Neuron (in vitro differentiated cells): ENCODE data around the gene HLA-DQB1.
"Not testable (repeated sequence)": the region's sequence is repeated elsewhere in the genome, so short reads cannot be mapped to it uniquely, and the experiment has no call there.

Experiments used
- H2AFZ ChIP-seq: one replicate; pipeline ENCODE4 v1.6.1; 2013; ENCODE audit warnings: low read depth, mild to moderate bottlenecking, inconsistent platforms, low read length, moderate library complexity
- H3K27me3 ChIP-seq: one replicate; pipeline ENCODE4 v1.6.1; 2013; ENCODE audit warnings: low read length; ENCODE audit not compliant: insufficient read depth
- H3K36me3 ChIP-seq: one replicate; pipeline ENCODE4 v1.6.1; 2013; ENCODE audit warnings: low read length; ENCODE audit not compliant: insufficient read depth
- H3K4me1 ChIP-seq: one replicate; pipeline ENCODE4 v1.6.1; 2013; ENCODE audit warnings: low read length; ENCODE audit not compliant: insufficient read depth
- H3K4me3 ChIP-seq: 2 replicates; pipeline ENCODE4 v1.5.1; 2013; ENCODE audit warnings: mild to moderate bottlenecking, low read length, moderate library complexity
- H3K9me3 ChIP-seq: one replicate; pipeline ENCODE4 v1.6.1; 2013; ENCODE audit warnings: low read length

Gene HLA-DQB1

GRCh38 chr6:32666420-32667300 is at the start of gene HLA-DQB1:
HLA-DQB1 (minus strand) TSS chr6:32666657; CDS start chr6:32666607, 50 bp downstream.
- H3K4me3 ChIP-seq, result no peak within 1 kb of the TSS
- peaks cover 43% of the 10 kb centered on the region for H3K27me3 ChIP-seq
- H2AFZ ChIP-seq, result no peak within 1 kb of the TSS
- H3K9me3 ChIP-seq, result no peaks in the 10 kb centered on the region
- H3K36me3 ChIP-seq, result no peaks in the 10 kb centered on the region
- no peaks in the 10 kb centered on the region for H3K4me1 ChIP-seq

GRCh38 chr6:32713241-32713640 is 46.8 kb upstream of the HLA-DQB1 start:
- Histone ChIP-seq H3K4me3 (no peak overlapping the region), H3K4me1 (no peaks in the 10 kb centered on the region), H3K27me3 (peaks cover 2% of the 10 kb centered on the region)

GRCh38 chr6:32709625-32710024 is 43.2 kb upstream of the HLA-DQB1 start:
- H3K9me3 ChIP-seq, result no peaks in the 10 kb centered on the region
- no peak overlapping the region for H3K4me3 ChIP-seq
- no peaks in the 10 kb centered on the region for H3K4me1 ChIP-seq
- H3K36me3 ChIP-seq, result no peaks in the 10 kb centered on the region
- peaks cover 2% of the 10 kb centered on the region for H3K27me3 ChIP-seq
- H2AFZ ChIP-seq, result no peak overlapping the region

More at GRCh38 chr6:32713241-32713640, 46.8 kb upstream of the HLA-DQB1 start:
- H3K36me3 ChIP-seq, result no peaks in the 10 kb centered on the region
- no peak overlapping the region for H2AFZ ChIP-seq
- no peaks in the 10 kb centered on the region for H3K9me3 ChIP-seq

GRCh38 chr6:32705164-32705563 is 38.7 kb upstream of the HLA-DQB1 start:
- H3K9me3 ChIP-seq, H2AFZ ChIP-seq, H3K4me3 ChIP-seq, H3K4me1 ChIP-seq, H3K27me3 ChIP-seq, H3K36me3 ChIP-seq: not testable (repeated sequence)

GRCh38 chr6:32703347-32703746 is 36.9 kb upstream of the HLA-DQB1 start:
- H3K9me3 ChIP-seq, result no peaks in the 10 kb centered on the region
- H3K36me3 ChIP-seq, result no peaks in the 10 kb centered on the region
- no peak overlapping the region for H2AFZ ChIP-seq
- no peaks in the 10 kb centered on the region for H3K4me1 ChIP-seq
- H3K27me3 ChIP-seq, result no peaks in the 10 kb centered on the region
- no peak overlapping the region for H3K4me3 ChIP-seq

GRCh38 chr6:32700391-32701040 is 34.1 kb upstream of the HLA-DQB1 start:
- H3K36me3 ChIP-seq, result no peaks in the 10 kb centered on the region
- no peak overlapping the region for H2AFZ ChIP-seq
- peaks cover 4% of the 10 kb centered on the region for H3K27me3 ChIP-seq
- H3K9me3 ChIP-seq, result no peaks in the 10 kb centered on the region
- no peak overlapping the region for H3K4me3 ChIP-seq
- H3K4me1 ChIP-seq, result no peaks in the 10 kb centered on the region

GRCh38 chr6:32697031-32697430 is 30.6 kb upstream of the HLA-DQB1 start:
- Histone ChIP-seq H3K4me3 (no peak overlapping the region), H3K9me3 (no peaks in the 10 kb centered on the region), H3K4me1 (no peaks in the 10 kb centered on the region), H2AFZ (no peak overlapping the region), H3K36me3 (no peaks in the 10 kb centered on the region), H3K27me3 (peaks cover 4% of the 10 kb centered on the region)

- H3K4me3 ChIP-seq, result no peak overlapping the region
- H3K9me3 ChIP-seq, result no peaks in the 10 kb centered on the region
- H2AFZ ChIP-seq, result no peak overlapping the region
- H3K4me1 ChIP-seq, result no peaks in the 10 kb centered on the region
- H3K27me3 ChIP-seq, result peaks cover 1% of the 10 kb centered on the region
- H3K36me3 ChIP-seq, result no peaks in the 10 kb centered on the region
Observed at GRCh38 chr6:32692019-32692418, 25.6 kb upstream of the HLA-DQB1 start.

GRCh38 chr6:32689531-32690501 is 23.4 kb upstream of the HLA-DQB1 start:
- H3K9me3 ChIP-seq, result no peaks in the 10 kb centered on the region
- H2AFZ ChIP-seq, result no peak overlapping the region
- no peaks in the 10 kb centered on the region for H3K36me3 ChIP-seq

GRCh38 chr6:32685603-32686002 is 19.1 kb upstream of the HLA-DQB1 start:
- Histone ChIP-seq H3K27me3 (no peaks in the 10 kb centered on the region), H3K36me3 (no peaks in the 10 kb centered on the region), H3K4me1 (no peaks in the 10 kb centered on the region), H3K9me3 (no peaks in the 10 kb centered on the region), H3K4me3 (no peak overlapping the region), H2AFZ (no peak overlapping the region)

More at GRCh38 chr6:32689531-32690501, 23.4 kb upstream of the HLA-DQB1 start:
- H3K4me1 ChIP-seq, result no peaks in the 10 kb centered on the region
- H3K27me3 ChIP-seq, result no peaks in the 10 kb centered on the region
- no peak overlapping the region for H3K4me3 ChIP-seq

GRCh38 chr6:32684246-32684645 is 17.8 kb upstream of the HLA-DQB1 start:
- no peaks in the 10 kb centered on the region for H3K9me3 ChIP-seq
- no peaks in the 10 kb centered on the region for H3K36me3 ChIP-seq
- no peaks in the 10 kb centered on the region for H3K27me3 ChIP-seq
- H3K4me1 ChIP-seq, result no peaks in the 10 kb centered on the region
- H2AFZ ChIP-seq, result no peak overlapping the region
- H3K4me3 ChIP-seq, result no peak overlapping the region

- Histone ChIP-seq H3K27me3 (no peaks in the 10 kb centered on the region), H3K9me3 (no peaks in the 10 kb centered on the region), H3K4me3 (no peak overlapping the region), H3K4me1 (no peaks in the 10 kb centered on the region), H2AFZ (no peak overlapping the region), H3K36me3 (no peaks in the 10 kb centered on the region)
Observed at GRCh38 chr6:32680055-32680454, 13.6 kb upstream of the HLA-DQB1 start.
